ENCODE results near the gene KIF5C.
A peak's percentile ranks its signal among the peaks of the same experiment; 100 is the strongest.

Gene KIF5C

GRCh38 chr2:148887350-148888002, 12.4 kb downstream of the KIF5C start:
- Histone ChIP-seq H3K4me3 (ENCODE audit: low read length) (peak overlapping the region; percentile 69), H3K9me3 (ENCODE audit: insufficient read depth, low read depth, low read length) (peaks cover 7% of the 10 kb centered on the region; the same call in 1 of the 2 replicates), H3K9ac (ENCODE audit: low read depth, low read length) (peak overlapping the region; percentile 36), H3K4me1 (ENCODE audit: insufficient read depth, low read length) (peaks cover 19% of the 10 kb centered on the region), H3K27ac (ENCODE audit: low read depth, low read length) (no peak overlapping the region), H3K36me3 (ENCODE audit: insufficient read depth, low read length) (0 out of 2 replicates have a peak, but pooled peaks cover 7% of the 10 kb centered on the region), H3K27me3 (ENCODE audit: insufficient read depth, low read length) (no peaks in the 10 kb centered on the region)
- WGBS, result 15% methylated on average over 10 of the region's 19 CpGs

- Histone ChIP-seq H3K27me3 (ENCODE audit: insufficient read depth, low read length) (no peaks in the 10 kb centered on the region), H3K4me1 (ENCODE audit: insufficient read depth, low read length) (peaks cover 19% of the 10 kb centered on the region), H3K27ac (ENCODE audit: low read depth, low read length) (no peak overlapping the region), H3K9ac (ENCODE audit: low read depth, low read length) (peak overlapping the region; percentile 36), H3K9me3 (ENCODE audit: insufficient read depth, low read depth, low read length) (peaks cover 12% of the 10 kb centered on the region), H3K36me3 (ENCODE audit: insufficient read depth, low read length) (0 out of 2 replicates have a peak, but pooled peaks cover 9% of the 10 kb centered on the region), H3K4me3 (ENCODE audit: low read length) (peak overlapping the region; percentile 69)
- 1% methylated on average over 34 of the region's 34 CpGs for WGBS
Measured at GRCh38 chr2:148888003-148888501, 13.0 kb downstream of the KIF5C start.

GRCh38 chr2:148888986-148889385, 14.0 kb downstream of the KIF5C start:
- peaks cover 16% of the 10 kb centered on the region for H3K9me3 ChIP-seq (ENCODE audit: insufficient read depth, low read depth, low read length)
- H3K9ac ChIP-seq (ENCODE audit: low read depth, low read length), result no peak overlapping the region
- no peak overlapping the region for H3K4me3 ChIP-seq (ENCODE audit: low read length)
- H3K4me1 ChIP-seq (ENCODE audit: insufficient read depth, low read length), result peaks cover 19% of the 10 kb centered on the region
- no peak overlapping the region for H3K27ac ChIP-seq (ENCODE audit: low read depth, low read length)
- H3K27me3 ChIP-seq (ENCODE audit: insufficient read depth, low read length), result no peaks in the 10 kb centered on the region
- 0 out of 2 replicates have a peak, but pooled peaks cover 9% of the 10 kb centered on the region for H3K36me3 ChIP-seq (ENCODE audit: insufficient read depth, low read length)

- H3K9ac ChIP-seq (ENCODE audit: low read depth, low read length), result no peak overlapping the region
- H3K4me1 ChIP-seq (ENCODE audit: insufficient read depth, low read length), result peaks cover 2% of the 10 kb centered on the region
- no peak overlapping the region for H3K4me3 ChIP-seq (ENCODE audit: low read length)
- H3K9me3 ChIP-seq (ENCODE audit: insufficient read depth, low read depth, low read length), result peaks cover 16% of the 10 kb centered on the region
- H3K27me3 ChIP-seq (ENCODE audit: insufficient read depth, low read length), result no peaks in the 10 kb centered on the region
- 0 out of 2 replicates have a peak, but pooled peaks cover 9% of the 10 kb centered on the region for H3K36me3 ChIP-seq (ENCODE audit: insufficient read depth, low read length)
- H3K27ac ChIP-seq (ENCODE audit: low read depth, low read length), result no peak overlapping the region
Measured at GRCh38 chr2:148893906-148894305, 18.9 kb downstream of the KIF5C start.

- Histone ChIP-seq H3K9me3 (ENCODE audit: insufficient read depth, low read depth, low read length) (peaks cover 16% of the 10 kb centered on the region), H3K27ac (ENCODE audit: low read depth, low read length) (0 out of 2 replicates have a peak overlapping the region, but pooled peaks have one; percentile 4), H3K4me3 (ENCODE audit: low read length) (no peak overlapping the region), H3K36me3 (ENCODE audit: insufficient read depth, low read length) (0 out of 2 replicates have a peak, but pooled peaks cover 4% of the 10 kb centered on the region), H3K4me1 (ENCODE audit: insufficient read depth, low read length) (no peaks in the 10 kb centered on the region; the same call in 1 of the 2 replicates), H3K27me3 (ENCODE audit: insufficient read depth, low read length) (no peaks in the 10 kb centered on the region), H3K9ac (ENCODE audit: low read depth, low read length) (no peak overlapping the region)
- 91% methylated on average over 4 of the region's 4 CpGs for WGBS
Measured at GRCh38 chr2:148896136-148896535, 21.1 kb downstream of the KIF5C start.

- Histone ChIP-seq H3K27me3 (ENCODE audit: insufficient read depth, low read length) (no peaks in the 10 kb centered on the region), H3K9me3 (ENCODE audit: insufficient read depth, low read depth, low read length) (no peaks in the 10 kb centered on the region), H3K36me3 (ENCODE audit: insufficient read depth, low read length) (no peaks in the 10 kb centered on the region), H3K4me1 (ENCODE audit: insufficient read depth, low read length) (no peaks in the 10 kb centered on the region; the same call in 1 of the 2 replicates), H3K4me3 (ENCODE audit: low read length) (no peak overlapping the region), H3K9ac (ENCODE audit: low read depth, low read length) (no peak overlapping the region), H3K27ac (ENCODE audit: low read depth, low read length) (no peak overlapping the region)
- WGBS, result 93% methylated on average over 7 of the region's 7 CpGs
Measured at GRCh38 chr2:148899638-148900318, 24.8 kb downstream of the KIF5C start.

GRCh38 chr2:148900350-148900837, 25.4 kb downstream of the KIF5C start:
- Histone ChIP-seq H3K36me3 (ENCODE audit: insufficient read depth, low read length) (no peaks in the 10 kb centered on the region), H3K27me3 (ENCODE audit: insufficient read depth, low read length) (no peaks in the 10 kb centered on the region), H3K9me3 (ENCODE audit: insufficient read depth, low read depth, low read length) (no peaks in the 10 kb centered on the region), H3K27ac (ENCODE audit: low read depth, low read length) (no peak overlapping the region), H3K4me1 (ENCODE audit: insufficient read depth, low read length) (no peaks in the 10 kb centered on the region; the same call in 1 of the 2 replicates), H3K9ac (ENCODE audit: low read depth, low read length) (no peak overlapping the region), H3K4me3 (ENCODE audit: low read length) (no peak overlapping the region)
- 73% methylated on average over 1 of the region's 2 CpGs for WGBS

GRCh38 chr2:148901142-148901541, 26.1 kb downstream of the KIF5C start:
- H3K27me3 ChIP-seq (ENCODE audit: insufficient read depth, low read length), result no peaks in the 10 kb centered on the region
- no peak overlapping the region for H3K27ac ChIP-seq (ENCODE audit: low read depth, low read length)
- no peaks in the 10 kb centered on the region for H3K4me1 ChIP-seq (ENCODE audit: insufficient read depth, low read length)

GRCh38 chr2:148902798-148903197, 27.8 kb downstream of the KIF5C start:
- H3K4me1 ChIP-seq (ENCODE audit: insufficient read depth, low read length), result no peaks in the 10 kb centered on the region
- H3K4me3 ChIP-seq (ENCODE audit: low read length), result no peak overlapping the region
- 90% methylated on average over 1 of the region's 1 CpG for WGBS
- H3K9ac ChIP-seq (ENCODE audit: low read depth, low read length), result no peak overlapping the region
- no peak overlapping the region for H3K27ac ChIP-seq (ENCODE audit: low read depth, low read length)
- H3K9me3 ChIP-seq (ENCODE audit: insufficient read depth, low read depth, low read length), result no peaks in the 10 kb centered on the region
- H3K36me3 ChIP-seq (ENCODE audit: insufficient read depth, low read length), result no peaks in the 10 kb centered on the region
- H3K27me3 ChIP-seq (ENCODE audit: insufficient read depth, low read length), result no peaks in the 10 kb centered on the region

More at GRCh38 chr2:148901142-148901541, 26.1 kb downstream of the KIF5C start:
- no peak overlapping the region for H3K9ac ChIP-seq (ENCODE audit: low read depth, low read length)
- no peak overlapping the region for H3K4me3 ChIP-seq (ENCODE audit: low read length)
- H3K9me3 ChIP-seq (ENCODE audit: insufficient read depth, low read depth, low read length), result no peaks in the 10 kb centered on the region
- H3K36me3 ChIP-seq (ENCODE audit: insufficient read depth, low read length), result no peaks in the 10 kb centered on the region
- no CpG with 5 or more reads among the region's 1 CpG for WGBS

- H3K4me1 ChIP-seq (ENCODE audit: insufficient read depth, low read length), result no peaks in the 10 kb centered on the region
- H3K27ac ChIP-seq (ENCODE audit: low read depth, low read length), result no peak overlapping the region
- H3K27me3 ChIP-seq (ENCODE audit: insufficient read depth, low read length), result no peaks in the 10 kb centered on the region
- no peaks in the 10 kb centered on the region for H3K36me3 ChIP-seq (ENCODE audit: insufficient read depth, low read length)
- no peak overlapping the region for H3K9ac ChIP-seq (ENCODE audit: low read depth, low read length)
- H3K9me3 ChIP-seq (ENCODE audit: insufficient read depth, low read depth, low read length), result no peaks in the 10 kb centered on the region
- WGBS, result 93% methylated on average over 6 of the region's 6 CpGs
- no peak overlapping the region for H3K4me3 ChIP-seq (ENCODE audit: low read length)
Measured at GRCh38 chr2:148903294-148903693, 28.3 kb downstream of the KIF5C start.

GRCh38 chr2:148903979-148904378, 29.0 kb downstream of the KIF5C start:
- no peak overlapping the region for H3K9ac ChIP-seq (ENCODE audit: low read depth, low read length)
- WGBS, result 91% methylated on average over 4 of the region's 4 CpGs
- H3K4me3 ChIP-seq (ENCODE audit: low read length), result no peak overlapping the region
- no peaks in the 10 kb centered on the region for H3K36me3 ChIP-seq (ENCODE audit: insufficient read depth, low read length)
- H3K4me1 ChIP-seq (ENCODE audit: insufficient read depth, low read length), result no peaks in the 10 kb centered on the region; the same call in 1 of the 2 replicates
- no peaks in the 10 kb centered on the region for H3K9me3 ChIP-seq (ENCODE audit: insufficient read depth, low read depth, low read length)
- H3K27me3 ChIP-seq (ENCODE audit: insufficient read depth, low read length), result no peaks in the 10 kb centered on the region
- no peak overlapping the region for H3K27ac ChIP-seq (ENCODE audit: low read depth, low read length)

All from HUES64 (cell line).